WTC11 (cell line): ENCODE data around the gene TMEM150A. TPM values are rescaled to one million over a fixed set of nuclear protein-coding genes. Genes with fewer than 3 reads are reported as not detected.
A peak's percentile ranks its signal among the peaks of the same experiment; 100 is the strongest.

Experiments
- ATAC-seq: fragments of 200-7000 bp; cut with Tn5 transposase; 2 replicates; pipeline ENCODE4 v1.10.0; 2021; ENCODE audit warnings: mild to moderate bottlenecking, moderate library complexity
- CTCF ChIA-PET: fragments of 300-600 bp; sonication (Branson Sonifier 250); formaldehyde crosslinking; loops from one replicate; lab custom pipeline; 2021; ENCODE audit warnings: antibody characterized with exemption; lab: Charles Lee
- POLR2A ChIA-PET: fragments of 350-600 bp; sonication (Branson Sonifier 250); formaldehyde crosslinking; loops from one replicate; lab custom pipeline; 2021; ENCODE audit warnings: antibody characterized with exemption; lab: Charles Lee
- DNase-seq: peaks from one replicate; pipeline ENCODE4 v3.0.0; 2021; ENCODE audit warnings: low spot score
- H3K27ac Mint-ChIP-seq: 2 replicates; pipeline ENCODE4 v1.8.0; 2021; ENCODE audit warnings: mixed read lengths
- H3K27me3 Mint-ChIP-seq: 2 replicates; pipeline ENCODE4 v1.8.0; 2021; ENCODE audit warnings: low read depth, mild to moderate bottlenecking, moderate library complexity, mixed read lengths
- H3K36me3 Mint-ChIP-seq: 2 replicates; pipeline ENCODE4 v1.8.0; 2021; ENCODE audit warnings: mixed read lengths
- H3K4me1 Mint-ChIP-seq: 2 replicates; pipeline ENCODE4 v1.8.0; 2022; ENCODE audit warnings: mixed read lengths
- H3K4me3 Mint-ChIP-seq: 2 replicates; pipeline ENCODE4 v1.8.0; 2021; ENCODE audit warnings: mild to moderate bottlenecking, moderate library complexity, mixed read lengths
- H3K9me3 Mint-ChIP-seq: 2 replicates; pipeline ENCODE4 v1.8.0; 2021; ENCODE audit warnings: mixed read lengths
- ATF3 ChIP-seq: sonication (generic); formaldehyde crosslinking; conservative IDR thresholded peaks from 2 replicates; pipeline ENCODE4 v1.8.1; 2022; ENCODE audit warnings: mild to moderate bottlenecking, missing genetic modification reagents
- CDX4 ChIP-seq: fragments of 250-450 bp; sonication (Bioruptor Pico); IDR thresholded peaks from 2 replicates; pipeline ENCODE4 v1.9.0; 2021; ENCODE audit warnings: moderate library complexity, mild to moderate bottlenecking, inconsistent platforms, borderline replicate concordance
- CREB1 ChIP-seq: sonication (generic); formaldehyde crosslinking; IDR thresholded peaks from 2 replicates; pipeline ENCODE4 v1.8.0; 2023; ENCODE audit warnings: mild to moderate bottlenecking, missing genetic modification reagents
- CREM ChIP-seq: sonication (generic); formaldehyde crosslinking; IDR thresholded peaks from 2 replicates; pipeline ENCODE4 v1.8.1; 2022; ENCODE audit warnings: mild to moderate bottlenecking, missing genetic modification reagents, moderate library complexity
- E2F5 ChIP-seq: sonication (generic); formaldehyde crosslinking; IDR thresholded peaks from 2 replicates; pipeline ENCODE4 v1.8.1; 2022; ENCODE audit warnings: mild to moderate bottlenecking, moderate library complexity, missing genetic modification reagents
- ESRRA ChIP-seq: sonication (generic); formaldehyde crosslinking; IDR thresholded peaks from 2 replicates; pipeline ENCODE4 v1.8.1; 2022; ENCODE audit warnings: mild to moderate bottlenecking, missing genetic modification reagents, borderline replicate concordance
- ETV6 ChIP-seq: sonication (generic); formaldehyde crosslinking; IDR thresholded peaks from 2 replicates; pipeline ENCODE4 v1.8.1; 2022; ENCODE audit warnings: mild to moderate bottlenecking, missing genetic modification reagents
- FOXK1 ChIP-seq: sonication (generic); formaldehyde crosslinking; IDR thresholded peaks from 2 replicates; pipeline ENCODE4 v1.8.0; 2022; ENCODE audit warnings: mild to moderate bottlenecking, moderate library complexity, missing genetic modification reagents
- GABPB1 ChIP-seq: sonication (generic); formaldehyde crosslinking; IDR thresholded peaks from 2 replicates; pipeline ENCODE4 v1.8.1; 2023; ENCODE audit warnings: mild to moderate bottlenecking, missing genetic modification reagents
- GRHL2 ChIP-seq: fragments of 250-450 bp; sonication (Bioruptor Pico); IDR thresholded peaks from 2 replicates; pipeline ENCODE4 v1.8.0; 2022; ENCODE audit warnings: mild to moderate bottlenecking, moderate library complexity; ENCODE audit not compliant: insufficient replicate concordance, severe bottlenecking
- HMGXB4 ChIP-seq: sonication (generic); formaldehyde crosslinking; IDR thresholded peaks from 2 replicates; pipeline ENCODE4 v1.8.1; 2023; ENCODE audit warnings: mild to moderate bottlenecking, moderate library complexity, missing genetic modification reagents
- JUN ChIP-seq: sonication (generic); formaldehyde crosslinking; IDR thresholded peaks from 2 replicates; pipeline ENCODE4 v1.8.0; 2023; ENCODE audit warnings: mild to moderate bottlenecking, missing genetic modification reagents
- MLX ChIP-seq: sonication (generic); formaldehyde crosslinking; IDR thresholded peaks from 2 replicates; pipeline ENCODE4 v1.8.1; 2023; ENCODE audit warnings: mild to moderate bottlenecking, missing genetic modification reagents, moderate library complexity
- MXD4 ChIP-seq: fragments of 250-450 bp; sonication (Bioruptor Pico); IDR thresholded peaks from 2 replicates; pipeline ENCODE4 v1.8.0; 2021; ENCODE audit warnings: mild to moderate bottlenecking, moderate library complexity, borderline replicate concordance
- MYBL2 ChIP-seq: sonication (generic); formaldehyde crosslinking; IDR thresholded peaks from 2 replicates; pipeline ENCODE4 v1.8.1; 2023; ENCODE audit warnings: mild to moderate bottlenecking, moderate library complexity, missing genetic modification reagents
- OVOL2 ChIP-seq: fragments of 250-450 bp; sonication (Bioruptor Pico); IDR thresholded peaks from 2 replicates; pipeline ENCODE4 v1.9.0; 2021; ENCODE audit warnings: mild to moderate bottlenecking, borderline replicate concordance
- RELA ChIP-seq: sonication (generic); formaldehyde crosslinking; IDR thresholded peaks from 2 replicates; pipeline ENCODE4 v1.8.1; 2022; ENCODE audit warnings: missing genetic modification reagents, mild to moderate bottlenecking, borderline replicate concordance
- ZNF281 ChIP-seq: sonication (generic); formaldehyde crosslinking; IDR thresholded peaks from 2 replicates; pipeline ENCODE4 v1.8.0; 2023; ENCODE audit warnings: mild to moderate bottlenecking, missing genetic modification reagents
- ZNF317 ChIP-seq: sonication (generic); formaldehyde crosslinking; IDR thresholded peaks from 2 replicates; pipeline ENCODE4 v1.8.1; 2023; ENCODE audit warnings: low read depth, mild to moderate bottlenecking, moderate library complexity, missing genetic modification reagents, borderline replicate concordance
- ZNF416 ChIP-seq: fragments of 250-450 bp; sonication (Bioruptor Pico); IDR thresholded peaks from 2 replicates; pipeline ENCODE4 v1.9.0; 2021; ENCODE audit warnings: mild to moderate bottlenecking, inconsistent platforms
- total RNA-seq: library from RNA; stranded (reverse); gene quantifications from 3 replicates; pipeline ENCODE4 v1.2.3, GENCODE V29; 2021
- TF ChIP-seq, protein P1 (sequence below): sonication (generic); formaldehyde crosslinking; IDR thresholded peaks from 2 replicates; pipeline ENCODE4 v1.8.0; 2022; ENCODE audit warnings: mild to moderate bottlenecking, missing genetic modification reagents
- TF ChIP-seq, protein P2 (sequence below): sonication (generic); formaldehyde crosslinking; IDR thresholded peaks from 2 replicates; pipeline ENCODE4 v1.8.0; 2022; ENCODE audit warnings: mild to moderate bottlenecking, missing genetic modification reagents
- TF ChIP-seq, protein P3 (sequence below): fragments of 250-450 bp; sonication (Bioruptor Pico); IDR thresholded peaks from 2 replicates; pipeline ENCODE4 v1.9.0; 2021; ENCODE audit warnings: mild to moderate bottlenecking
- TF ChIP-seq, protein P4 (sequence below): sonication (generic); formaldehyde crosslinking; conservative IDR thresholded peaks from 2 replicates; pipeline ENCODE4 v1.8.1; 2023; ENCODE audit warnings: mild to moderate bottlenecking, low read depth, missing genetic modification reagents, moderate library complexity

TMEM150A gene
- total RNA-seq, 1 experiment from 2014 or later = 20.9 TPM

GRCh38 chr2:85561280-85562212, 41.0 kb downstream of the TMEM150A start, which contains the start of gene GGCX:
Gene GGCX, minus strand, starts transcription at chr2:85561493. Its CDS starts 65 bp downstream, at chr2:85561428.
- peaks cover 8% of the 10 kb centered on the region for H3K27me3 Mint-ChIP-seq
- H3K9me3 Mint-ChIP-seq = no peaks in the 10 kb centered on the region
- DNase-seq (peak; percentile 98), ATAC-seq (peak; percentile 97)
- CTCF ChIA-PET = interaction anchor here (0.8 to 2.6 kb wide), 8 partner anchors 11 to 143 kb away, joined by 3 to 26 read pairs (median 4); partner anchors contain the start of genes RNF181, SH2D6 and VAMP8
- peaks cover 6% of the 10 kb centered on the region for H3K4me1 Mint-ChIP-seq
- H3K36me3 Mint-ChIP-seq = peaks cover 7% of the 10 kb centered on the region
- peak within 1 kb of the TSS; percentile 98 for H3K27ac Mint-ChIP-seq
- peak within 1 kb of the TSS; percentile 94 for H3K4me3 Mint-ChIP-seq
- POLR2A ChIA-PET = interaction anchor here (0.6 to 4.1 kb wide), 14 partner anchors 9 to 532 kb away, joined by 3 to 19 read pairs (median 4); partner anchors contain the start of genes C2orf68, MAT2A and SH2D6
- no peak for TF ChIP-seq ATF3
- no peak for TF ChIP-seq HMGXB4 (CRISPR knock-in tag)
- TF ChIP-seq, protein P1, sequence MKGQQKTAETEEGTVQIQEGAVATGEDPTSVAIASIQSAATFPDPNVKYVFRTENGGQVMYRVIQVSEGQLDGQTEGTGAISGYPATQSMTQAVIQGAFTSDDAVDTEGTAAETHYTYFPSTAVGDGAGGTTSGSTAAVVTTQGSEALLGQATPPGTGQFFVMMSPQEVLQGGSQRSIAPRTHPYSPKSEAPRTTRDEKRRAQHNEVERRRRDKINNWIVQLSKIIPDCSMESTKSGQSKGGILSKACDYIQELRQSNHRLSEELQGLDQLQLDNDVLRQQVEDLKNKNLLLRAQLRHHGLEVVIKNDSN (CRISPR knock-in tag) = peak; percentile 45; the same call in 1 of the 2 replicates
- TF ChIP-seq MLX (CRISPR knock-in tag) = no peak
- TF ChIP-seq ETV6 (CRISPR knock-in tag) = peak; percentile 94
- no peak; the same call in 1 of the 2 replicates for TF ChIP-seq ZNF281 (CRISPR knock-in tag)
- TF ChIP-seq GABPB1 (CRISPR knock-in tag) = no peak; the same call in 1 of the 2 replicates
- TF ChIP-seq ZNF416 (CRISPR knock-in tag) = no peak
- no peak for TF ChIP-seq RELA
- TF ChIP-seq ZNF317 = no peak
- TF ChIP-seq MXD4 (CRISPR knock-in tag) = no peak
- TF ChIP-seq, protein P2, sequence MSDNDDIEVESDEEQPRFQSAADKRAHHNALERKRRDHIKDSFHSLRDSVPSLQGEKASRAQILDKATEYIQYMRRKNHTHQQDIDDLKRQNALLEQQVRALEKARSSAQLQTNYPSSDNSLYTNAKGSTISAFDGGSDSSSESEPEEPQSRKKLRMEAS = peak; percentile 67; the same call in 1 of the 2 replicates
- TF ChIP-seq, protein P3, sequence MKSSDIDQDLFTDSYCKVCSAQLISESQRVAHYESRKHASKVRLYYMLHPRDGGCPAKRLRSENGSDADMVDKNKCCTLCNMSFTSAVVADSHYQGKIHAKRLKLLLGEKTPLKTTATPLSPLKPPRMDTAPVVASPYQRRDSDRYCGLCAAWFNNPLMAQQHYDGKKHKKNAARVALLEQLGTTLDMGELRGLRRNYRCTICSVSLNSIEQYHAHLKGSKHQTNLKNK = no peak
- TF ChIP-seq CREM (CRISPR knock-in tag) = peak; percentile 90; the same call in 1 of the 2 replicates
- TF ChIP-seq MYBL2 (CRISPR knock-in tag) = no peak
- TF ChIP-seq ESRRA = no peak
- no peak for TF ChIP-seq OVOL2 (CRISPR knock-in tag)
- TF ChIP-seq, protein P4, sequence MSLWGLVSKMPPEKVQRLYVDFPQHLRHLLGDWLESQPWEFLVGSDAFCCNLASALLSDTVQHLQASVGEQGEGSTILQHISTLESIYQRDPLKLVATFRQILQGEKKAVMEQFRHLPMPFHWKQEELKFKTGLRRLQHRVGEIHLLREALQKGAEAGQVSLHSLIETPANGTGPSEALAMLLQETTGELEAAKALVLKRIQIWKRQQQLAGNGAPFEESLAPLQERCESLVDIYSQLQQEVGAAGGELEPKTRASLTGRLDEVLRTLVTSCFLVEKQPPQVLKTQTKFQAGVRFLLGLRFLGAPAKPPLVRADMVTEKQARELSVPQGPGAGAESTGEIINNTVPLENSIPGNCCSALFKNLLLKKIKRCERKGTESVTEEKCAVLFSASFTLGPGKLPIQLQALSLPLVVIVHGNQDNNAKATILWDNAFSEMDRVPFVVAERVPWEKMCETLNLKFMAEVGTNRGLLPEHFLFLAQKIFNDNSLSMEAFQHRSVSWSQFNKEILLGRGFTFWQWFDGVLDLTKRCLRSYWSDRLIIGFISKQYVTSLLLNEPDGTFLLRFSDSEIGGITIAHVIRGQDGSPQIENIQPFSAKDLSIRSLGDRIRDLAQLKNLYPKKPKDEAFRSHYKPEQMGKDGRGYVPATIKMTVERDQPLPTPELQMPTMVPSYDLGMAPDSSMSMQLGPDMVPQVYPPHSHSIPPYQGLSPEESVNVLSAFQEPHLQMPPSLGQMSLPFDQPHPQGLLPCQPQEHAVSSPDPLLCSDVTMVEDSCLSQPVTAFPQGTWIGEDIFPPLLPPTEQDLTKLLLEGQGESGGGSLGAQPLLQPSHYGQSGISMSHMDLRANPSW (CRISPR knock-in tag) = no peak
- no peak for TF ChIP-seq CDX4 (CRISPR knock-in tag)
- TF ChIP-seq GRHL2 (CRISPR knock-in tag) = no peak
- peak; percentile 32; the same call in 1 of the 2 replicates for TF ChIP-seq CREB1 (CRISPR knock-in tag)
- no peak for TF ChIP-seq JUN (CRISPR knock-in tag)
- peak; percentile 57; the same call in 1 of the 2 replicates for TF ChIP-seq E2F5 (CRISPR knock-in tag)
- TF ChIP-seq FOXK1 (CRISPR knock-in tag) = peak; percentile 85
